Panc1 (cell line): ENCODE measurements around the gene AP3S1. TPM values are rescaled to one million over a fixed set of nuclear protein-coding genes. Genes with fewer than 3 reads are reported as not detected.
"Not testable (repeated sequence)": the region's sequence is repeated elsewhere in the genome, so short reads cannot be mapped to it uniquely, and the experiment has no call there.

Experiments
- ATAC-seq: fragments of 200-7000 bp; cut with Tn5 transposase; 2 replicates; pipeline ENCODE4 v1.9.1; 2020; ENCODE audit warnings: mild to moderate bottlenecking, moderate library complexity
- BruUV-seq: library from RNA; stranded (reverse); fragments of 400-500 nt; replicated peaks from 2 replicates; lab custom pipeline; 2021; lab: Mats Ljungman, UMichigan
- CTCF ChIA-PET: fragments of 300-600 bp; sonication (Branson Sonifier 250); formaldehyde crosslinking; loops from one replicate; lab custom pipeline; 2022; ENCODE audit warnings: antibody characterized with exemption; lab: Charles Lee
- POLR2A ChIA-PET: fragments of 300-600 bp; sonication (Branson Sonifier 250); formaldehyde crosslinking; loops from one replicate; lab custom pipeline; 2022; ENCODE audit warnings: antibody characterized with exemption; lab: Charles Lee
- DNase-seq: peaks from one replicate; pipeline ENCODE4 v3.0.0-alpha.2; 2010; ENCODE audit warnings: low read depth, low spot score
- H3K27ac ChIP-seq: 2 replicates; pipeline ENCODE4 v1.5.1; 2011; ENCODE audit warnings: mild to moderate bottlenecking, low read length, inconsistent platforms
- H3K27me3 ChIP-seq: fragments of 200-500 bp; sonication (Bioruptor generic); 2 replicates; pipeline ENCODE4 v1.6.0; 2014; ENCODE audit warnings: low read length, inconsistent platforms; ENCODE audit not compliant: control insufficient read depth, insufficient read depth
- H3K36me3 ChIP-seq: fragments of 200-500 bp; sonication (Bioruptor generic); 2 replicates; pipeline ENCODE4 v1.5.1; 2014; ENCODE audit warnings: inconsistent platforms, mild to moderate bottlenecking, low read length, moderate library complexity; ENCODE audit not compliant: control insufficient read depth, insufficient read depth
- H3K4me1 ChIP-seq: 2 replicates; pipeline ENCODE4 v1.5.1; 2011; ENCODE audit warnings: inconsistent platforms, mild to moderate bottlenecking, low read length, moderate library complexity; ENCODE audit not compliant: control insufficient read depth, insufficient read depth
- H3K4me3 ChIP-seq, 2 experiments: 2 replicates each; pipeline ENCODE4 v1.5.1; 2011 to 2012; ENCODE audit warnings: low read depth in 2 of 2, low read length in 2 of 2, mild to moderate bottlenecking in 2 of 2, inconsistent platforms in 1 of 2, moderate library complexity in 1 of 2
- H3K9me3 ChIP-seq: fragments of 200-500 bp; sonication (Bioruptor generic); 2 replicates; pipeline ENCODE4 v1.5.1; 2014; ENCODE audit warnings: low read depth, mild to moderate bottlenecking, inconsistent platforms, low read length, moderate library complexity; ENCODE audit not compliant: control insufficient read depth, insufficient read depth
- CTCF ChIP-seq: fragments of 450-650 bp; IDR thresholded peaks from 2 replicates; pipeline ENCODE4 v1.5.1; 2017; ENCODE audit warnings: mild to moderate bottlenecking
- POLR2AphosphoS5 ChIP-seq: IDR thresholded peaks from 2 replicates; pipeline ENCODE4 v1.6.1; 2012; ENCODE audit warnings: mild to moderate bottlenecking, low read depth, low read length, moderate library complexity
- SIN3A ChIP-seq: IDR thresholded peaks from 2 replicates; pipeline ENCODE4 v1.6.1; 2012; ENCODE audit warnings: low read depth, mild to moderate bottlenecking, low read length, moderate library complexity, borderline replicate concordance; ENCODE audit not compliant: insufficient read depth
- TCF7L2 ChIP-seq: IDR thresholded peaks from 2 replicates; pipeline ENCODE4 v1.6.1; 2011; ENCODE audit warnings: mild to moderate bottlenecking, low read depth, low read length, inconsistent platforms
- in situ Hi-C: cut with HindIII; loops from 2 replicates; pipeline ENCODE4 v1.10.0; 2016; ENCODE audit warnings: low sequenced_read_pairs, low pct_unique_long_range_greater_than_20kb
- intact Hi-C: fragments of 100-400 bp; cut with micrococcal nuclease; formaldehyde crosslinking; loops from one replicate; pipeline ENCODE4 v1.10.0; 2022; ENCODE audit not compliant: unreplicated experiment
- total RNA-seq: library from RNA; stranded (reverse); gene quantifications from one replicate; pipeline ENCODE4 v1.2.1, GENCODE V29; 2021; ENCODE audit not compliant: unreplicated experiment
- TF ChIP-seq, protein P1 (sequence below), 2 experiments: IDR thresholded peaks; 2 replicates each; pipeline ENCODE4 v1.6.1; 2011 to 2012; ENCODE audit warnings: low read depth in 2 of 2, control low read depth in 1 of 2, low read length in 1 of 2, mild to moderate bottlenecking in 1 of 2, moderate library complexity in 1 of 2; ENCODE audit not compliant: insufficient read depth in 1 of 2

The AP3S1 gene
- total RNA-seq, 1 experiment from 2014 or later, result 88.8 TPM

- no peak for DNase-seq
- no peak for ATAC-seq
- Histone ChIP-seq H3K4me1 (no peaks in the 10 kb centered on the region), H3K27me3 (no peaks in the 10 kb centered on the region), H3K36me3 (no peaks in the 10 kb centered on the region), H3K9me3 (no peaks in the 10 kb centered on the region), H3K4me3 (no peak overlapping the region), H3K27ac (no peak overlapping the region)
- ChIA-PET CTCF (no interaction called here), POLR2A (no interaction called here)
- intact Hi-C loops (no loop called here), in situ Hi-C loops (no loop called here)
- BruUV-seq, result no TSS peak
- TF ChIP-seq, protein P1, sequence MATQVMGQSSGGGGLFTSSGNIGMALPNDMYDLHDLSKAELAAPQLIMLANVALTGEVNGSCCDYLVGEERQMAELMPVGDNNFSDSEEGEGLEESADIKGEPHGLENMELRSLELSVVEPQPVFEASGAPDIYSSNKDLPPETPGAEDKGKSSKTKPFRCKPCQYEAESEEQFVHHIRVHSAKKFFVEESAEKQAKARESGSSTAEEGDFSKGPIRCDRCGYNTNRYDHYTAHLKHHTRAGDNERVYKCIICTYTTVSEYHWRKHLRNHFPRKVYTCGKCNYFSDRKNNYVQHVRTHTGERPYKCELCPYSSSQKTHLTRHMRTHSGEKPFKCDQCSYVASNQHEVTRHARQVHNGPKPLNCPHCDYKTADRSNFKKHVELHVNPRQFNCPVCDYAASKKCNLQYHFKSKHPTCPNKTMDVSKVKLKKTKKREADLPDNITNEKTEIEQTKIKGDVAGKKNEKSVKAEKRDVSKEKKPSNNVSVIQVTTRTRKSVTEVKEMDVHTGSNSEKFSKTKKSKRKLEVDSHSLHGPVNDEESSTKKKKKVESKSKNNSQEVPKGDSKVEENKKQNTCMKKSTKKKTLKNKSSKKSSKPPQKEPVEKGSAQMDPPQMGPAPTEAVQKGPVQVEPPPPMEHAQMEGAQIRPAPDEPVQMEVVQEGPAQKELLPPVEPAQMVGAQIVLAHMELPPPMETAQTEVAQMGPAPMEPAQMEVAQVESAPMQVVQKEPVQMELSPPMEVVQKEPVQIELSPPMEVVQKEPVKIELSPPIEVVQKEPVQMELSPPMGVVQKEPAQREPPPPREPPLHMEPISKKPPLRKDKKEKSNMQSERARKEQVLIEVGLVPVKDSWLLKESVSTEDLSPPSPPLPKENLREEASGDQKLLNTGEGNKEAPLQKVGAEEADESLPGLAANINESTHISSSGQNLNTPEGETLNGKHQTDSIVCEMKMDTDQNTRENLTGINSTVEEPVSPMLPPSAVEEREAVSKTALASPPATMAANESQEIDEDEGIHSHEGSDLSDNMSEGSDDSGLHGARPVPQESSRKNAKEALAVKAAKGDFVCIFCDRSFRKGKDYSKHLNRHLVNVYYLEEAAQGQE (IDR thresholded peaks at IDR 0.05; ENCODE audit: insufficient read depth in 1 of 2, low read depth in 2 of 2, low read length in 1 of 2), result no peak
- TF ChIP-seq CTCF (no peak), SIN3A (no peak), POLR2AphosphoS5 (no peak), TCF7L2 (no peak)
Measured at GRCh38 chr5:115820846-115821245, 20.9 kb upstream of the AP3S1 start.

GRCh38 chr5:115824983-115825382 is 16.8 kb upstream of the AP3S1 start:
- H3K27me3 ChIP-seq, H3K27ac ChIP-seq, BruUV-seq, DNase-seq, H3K4me1 ChIP-seq, H3K9me3 ChIP-seq, CTCF ChIA-PET, POLR2A ChIA-PET, intact Hi-C loops, H3K36me3 ChIP-seq, in situ Hi-C loops, ATAC-seq, H3K4me3 ChIP-seq: not testable (repeated sequence)

GRCh38 chr5:115825948-115826347 is 15.8 kb upstream of the AP3S1 start:
- in situ Hi-C loops, result no loop called here
- no peak overlapping the region for H3K4me3 ChIP-seq
- no peak for ATAC-seq

More at GRCh38 chr5:115825948-115826347, 15.8 kb upstream of the AP3S1 start:
- Histone ChIP-seq H3K36me3 (0 out of 2 replicates have a peak, but pooled peaks cover 4% of the 10 kb centered on the region), H3K27ac (no peak overlapping the region), H3K4me1 (no peaks in the 10 kb centered on the region), H3K27me3 (no peaks in the 10 kb centered on the region), H3K9me3 (no peaks in the 10 kb centered on the region)
- no peak for TF ChIP-seq SIN3A
- TF ChIP-seq POLR2AphosphoS5, result no peak
- TF ChIP-seq CTCF, result no peak
- TF ChIP-seq, protein P1 (IDR thresholded peaks at IDR 0.05; ENCODE audit: insufficient read depth in 1 of 2, low read depth in 2 of 2, low read length in 1 of 2), result no peak
- no peak for TF ChIP-seq TCF7L2
- CTCF ChIA-PET, result no interaction called here
- intact Hi-C loops, result no loop called here
- POLR2A ChIA-PET, result no interaction called here
- no peak for DNase-seq
- no TSS peak for BruUV-seq
